Right atrium auricular region (tissue), 2 donors: ENCODE measurements around the gene DMXL1. TPM values are rescaled to one million over a fixed set of nuclear protein-coding genes. Genes with fewer than 3 reads are reported as not detected.

Experiments
- DNase-seq: peaks from one replicate; pipeline ENCODE4 v3.0.0-alpha.2; 2019; ENCODE audit warnings: low spot score
- H3K27ac ChIP-seq, 2 donors: fragments of 200-600 bp; sonication (generic); 1 replicate in 1 of 2; 2 replicates in 1 of 2; pipeline ENCODE4 v1.5.1; 2016 to 2019
- H3K27me3 ChIP-seq, 2 donors: fragments of 200-600 bp; sonication (generic); one replicate each; pipeline versions ENCODE4 v1.5.1 to v1.6.0; 2017 to 2019
- H3K36me3 ChIP-seq: fragments of 200-600 bp; sonication (generic); one replicate; pipeline ENCODE4 v1.5.1; 2016
- H3K4me1 ChIP-seq, 2 donors: fragments of 200-600 bp; sonication (generic); one replicate each; pipeline versions ENCODE4 v1.5.1 to v1.6.0; 2017 to 2019
- H3K4me3 ChIP-seq, 2 donors: fragments of 200-600 bp; sonication (generic); 1 replicate in 1 of 2; 2 replicates in 1 of 2; pipeline ENCODE4 v1.5.1; 2017 to 2019; ENCODE audit warnings: mild to moderate bottlenecking in 1 of 2, moderate library complexity in 1 of 2
- H3K9me3 ChIP-seq, 2 donors: fragments of 200-600 bp; sonication (generic); one replicate each; pipeline ENCODE4 v1.5.1; 2019
- CTCF ChIP-seq, 2 donors: fragments of 200-600 bp; sonication (generic); IDR thresholded peaks; one replicate each; pipeline ENCODE4 v1.5.1; 2019; ENCODE audit warnings: antibody characterized with exemption in 2 of 2
- total RNA-seq, 2 donors: library from RNA; depleted of rRNA; stranded (reverse); fragments of >200 nt; gene quantifications; one replicate each; pipeline ENCODE4 v1.1.0, GENCODE V29; 2016

The DMXL1 gene
- total RNA-seq, 2 donors from 2014 or later, result 29.4 to 40.5 TPM

GRCh38 chr5:119171686-119172085 is 100.8 kb downstream of the DMXL1 start:
- Histone ChIP-seq H3K27ac (no peak overlapping the region), H3K4me3 (no peak overlapping the region), H3K36me3 (peaks cover 6% of the 10 kb centered on the region), H3K9me3 (no peaks in the 10 kb centered on the region), H3K27me3 (no peaks in the 10 kb centered on the region), H3K4me1 (no peaks in the 10 kb centered on the region)
- no peak for DNase-seq
- no peak for TF ChIP-seq CTCF (IDR thresholded peaks at IDR 0.05)

GRCh38 chr5:119174578-119175163 is 103.8 kb downstream of the DMXL1 start:
- H3K27me3 ChIP-seq, result no peaks in the 10 kb centered on the region
- TF ChIP-seq CTCF (IDR thresholded peaks at IDR 0.05), result no peak
- no peak overlapping the region for H3K4me3 ChIP-seq
- no peak overlapping the region for H3K27ac ChIP-seq
- DNase-seq, result no peak
- H3K4me1 ChIP-seq, result no peaks in the 10 kb centered on the region
- H3K36me3 ChIP-seq, result peaks cover 22% of the 10 kb centered on the region
- H3K9me3 ChIP-seq, result no peaks in the 10 kb centered on the region

- Histone ChIP-seq H3K27me3 (no peaks in the 10 kb centered on the region), H3K36me3 (peaks cover 22% of the 10 kb centered on the region), H3K9me3 (no peaks in the 10 kb centered on the region), H3K4me1 (no peaks in the 10 kb centered on the region), H3K4me3 (no peak overlapping the region), H3K27ac (no peak overlapping the region)
- no peak for DNase-seq
- TF ChIP-seq CTCF (IDR thresholded peaks at IDR 0.05), result no peak
Measured at GRCh38 chr5:119176785-119177184, 105.9 kb downstream of the DMXL1 start.

- H3K4me3 ChIP-seq, result no peak overlapping the region
- H3K4me1 ChIP-seq, result no peaks in the 10 kb centered on the region
- H3K27me3 ChIP-seq, result no peaks in the 10 kb centered on the region
- H3K36me3 ChIP-seq, result peaks cover 22% of the 10 kb centered on the region
- H3K9me3 ChIP-seq, result no peaks in the 10 kb centered on the region
- no peak overlapping the region for H3K27ac ChIP-seq
- no peak for DNase-seq
- no peak for TF ChIP-seq CTCF (IDR thresholded peaks at IDR 0.05)
Measured at GRCh38 chr5:119177226-119177625, 106.3 kb downstream of the DMXL1 start.

- Histone ChIP-seq H3K27me3 (no peaks in the 10 kb centered on the region), H3K27ac (no peak overlapping the region), H3K4me1 (no peaks in the 10 kb centered on the region), H3K9me3 (no peaks in the 10 kb centered on the region), H3K4me3 (no peak overlapping the region), H3K36me3 (peaks cover 16% of the 10 kb centered on the region)
- DNase-seq, result no peak
- TF ChIP-seq CTCF (IDR thresholded peaks at IDR 0.05), result no peak
Measured at GRCh38 chr5:119178435-119178834, 107.5 kb downstream of the DMXL1 start.
